ENCODE results near the gene DDX31. TPM values are rescaled to one million over a fixed set of nuclear protein-coding genes. Genes with fewer than 3 reads are reported as not detected.

DDX31 gene
- total RNA-seq, 1 donor, result 11.6 TPM

- Histone ChIP-seq H4K20me1 (ENCODE audit: insufficient read depth, low read length) (peaks cover 53% of the 10 kb centered on the region), H3K27me3 (ENCODE audit: insufficient read depth, low read length) (no peaks in the 10 kb centered on the region), H3K4me3 (ENCODE audit: insufficient read depth, low read length) (no peak overlapping the region), H3K4me1 (ENCODE audit: insufficient read depth, low read length) (peaks cover 7% of the 10 kb centered on the region), H3K27ac (ENCODE audit: low read depth, low read length) (no peak overlapping the region), H3K79me2 (ENCODE audit: insufficient read depth, low read length) (peaks cover 96% of the 10 kb centered on the region), H3K36me3 (ENCODE audit: insufficient read depth, low read length) (peaks cover 22% of the 10 kb centered on the region), H3K4me2 (ENCODE audit: insufficient read depth, low read length) (no peak overlapping the region), H2AFZ (ENCODE audit: low read length) (no peak overlapping the region), H3K9me3 (ENCODE audit: low read depth, low read length) (no peaks in the 10 kb centered on the region)
- no peak for TF ChIP-seq CTCF (IDR thresholded peaks at IDR 0.05; ENCODE audit: extremely low read depth, low read depth, low read length)
- DNase-seq (ENCODE audit: insufficient read length, low spot score, missing footprints), result no peak
These were observed 8.2 kb upstream of the DDX31 start for GRCh38 chr9:132677976-132678375.

- Histone ChIP-seq H4K20me1 (ENCODE audit: insufficient read depth, low read length) (peaks cover 59% of the 10 kb centered on the region), H3K4me2 (ENCODE audit: insufficient read depth, low read length) (no peak overlapping the region), H3K79me2 (ENCODE audit: insufficient read depth, low read length) (peaks cover 90% of the 10 kb centered on the region), H3K27ac (ENCODE audit: low read depth, low read length) (no peak overlapping the region), H3K27me3 (ENCODE audit: insufficient read depth, low read length) (no peaks in the 10 kb centered on the region), H3K4me1 (ENCODE audit: insufficient read depth, low read length) (peaks cover 24% of the 10 kb centered on the region), H3K36me3 (ENCODE audit: insufficient read depth, low read length) (peaks cover 17% of the 10 kb centered on the region), H2AFZ (ENCODE audit: low read length) (no peak overlapping the region), H3K9me3 (ENCODE audit: low read depth, low read length) (no peaks in the 10 kb centered on the region), H3K4me3 (ENCODE audit: insufficient read depth, low read length) (no peak overlapping the region)
- no peak for TF ChIP-seq CTCF (IDR thresholded peaks at IDR 0.05; ENCODE audit: extremely low read depth, low read depth, low read length)
- DNase-seq (ENCODE audit: insufficient read length, low spot score, missing footprints), result no peak
These were observed 4.7 kb upstream of the DDX31 start for GRCh38 chr9:132674485-132674884.

- peak; percentile 85 for DNase-seq (ENCODE audit: insufficient read length, low spot score, missing footprints)
- TF ChIP-seq CTCF (IDR thresholded peaks at IDR 0.05; ENCODE audit: extremely low read depth, low read depth, low read length), result peak; percentile 25
- Histone ChIP-seq H3K4me2 (ENCODE audit: insufficient read depth, low read length) (peak overlapping the region; percentile 1), H3K4me1 (ENCODE audit: insufficient read depth, low read length) (peaks cover 24% of the 10 kb centered on the region), H4K20me1 (ENCODE audit: insufficient read depth, low read length) (peaks cover 59% of the 10 kb centered on the region), H3K27me3 (ENCODE audit: insufficient read depth, low read length) (no peaks in the 10 kb centered on the region), H3K4me3 (ENCODE audit: insufficient read depth, low read length) (no peak overlapping the region), H3K27ac (ENCODE audit: low read depth, low read length) (no peak overlapping the region), H3K36me3 (ENCODE audit: insufficient read depth, low read length) (peaks cover 6% of the 10 kb centered on the region), H3K79me2 (ENCODE audit: insufficient read depth, low read length) (peaks cover 84% of the 10 kb centered on the region), H2AFZ (ENCODE audit: low read length) (no peak overlapping the region), H3K9me3 (ENCODE audit: low read depth, low read length) (no peaks in the 10 kb centered on the region)
These were observed 3.6 kb upstream of the DDX31 start for GRCh38 chr9:132673355-132673754.

GRCh38 chr9:132672413-132672690 is 2.6 kb upstream of the DDX31 start:
- Histone ChIP-seq H3K9me3 (ENCODE audit: low read depth, low read length) (no peaks in the 10 kb centered on the region), H3K79me2 (ENCODE audit: insufficient read depth, low read length) (peaks cover 85% of the 10 kb centered on the region), H3K4me1 (ENCODE audit: insufficient read depth, low read length) (peaks cover 24% of the 10 kb centered on the region), H3K36me3 (ENCODE audit: insufficient read depth, low read length) (no peaks in the 10 kb centered on the region), H3K4me2 (ENCODE audit: insufficient read depth, low read length) (peak overlapping the region; percentile 83), H3K27ac (ENCODE audit: low read depth, low read length) (no peak overlapping the region), H2AFZ (ENCODE audit: low read length) (no peak overlapping the region), H3K4me3 (ENCODE audit: insufficient read depth, low read length) (peak overlapping the region; percentile 98), H4K20me1 (ENCODE audit: insufficient read depth, low read length) (peaks cover 57% of the 10 kb centered on the region), H3K27me3 (ENCODE audit: insufficient read depth, low read length) (no peaks in the 10 kb centered on the region)
- peak; percentile 34 for TF ChIP-seq CTCF (IDR thresholded peaks at IDR 0.05; ENCODE audit: extremely low read depth, low read depth, low read length)
- no peak for DNase-seq (ENCODE audit: insufficient read length, low spot score, missing footprints)
